ENCODE data around the gene ARHGEF19.
"Not testable (repeated sequence)": the region's sequence is repeated elsewhere in the genome, so short reads cannot be mapped to it uniquely, and the experiment has no call there.

ARHGEF19 gene

GRCh38 chr1:16202281-16203210, 9.9 kb downstream of the ARHGEF19 start:
- DNase-seq, result no peak

- no peak for DNase-seq
Observed at GRCh38 chr1:16199700-16200099, 12.8 kb downstream of the ARHGEF19 start.

- no peak for DNase-seq
Observed at GRCh38 chr1:16199157-16199501, 13.3 kb downstream of the ARHGEF19 start.

- no peak for DNase-seq
Observed at GRCh38 chr1:16198444-16199156, 13.9 kb downstream of the ARHGEF19 start.

- DNase-seq, result no peak
Observed at GRCh38 chr1:16196874-16197273, 15.6 kb downstream of the ARHGEF19 start.

- DNase-seq, result not testable (repeated sequence)
Observed at GRCh38 chr1:16196139-16196538, 16.3 kb downstream of the ARHGEF19 start.

- DNase-seq, result no peak
Observed at GRCh38 chr1:16195518-16195905, 16.9 kb downstream of the ARHGEF19 start.

GRCh38 chr1:16191916-16192546, 20.4 kb downstream of the ARHGEF19 start:
- DNase-seq, result no peak

- DNase-seq, result no peak
Observed at GRCh38 chr1:16191309-16191708, 21.1 kb downstream of the ARHGEF19 start.

- DNase-seq, result no peak
Observed at GRCh38 chr1:16189921-16190621, 22.4 kb downstream of the ARHGEF19 start.

- no peak for DNase-seq
Observed at GRCh38 chr1:16189003-16189402, 23.4 kb downstream of the ARHGEF19 start.

GRCh38 chr1:16187748-16188401, 24.6 kb downstream of the ARHGEF19 start:
- DNase-seq, result peak; percentile 79

GRCh38 chr1:16186655-16187235, 25.7 kb downstream of the ARHGEF19 start:
- DNase-seq, result no peak

GRCh38 chr1:16184557-16185303, 27.7 kb downstream of the ARHGEF19 start:
- no peak for DNase-seq

GRCh38 chr1:16183765-16184556, 28.5 kb downstream of the ARHGEF19 start:
- no peak for DNase-seq

- DNase-seq, result no peak
Observed at GRCh38 chr1:16183179-16183578, 29.3 kb downstream of the ARHGEF19 start.

GRCh38 chr1:16181887-16182719, 30.3 kb downstream of the ARHGEF19 start:
- DNase-seq, result no peak

GRCh38 chr1:16180291-16180824, 32.1 kb downstream of the ARHGEF19 start:
- no peak for DNase-seq

Measured in CD4-positive, alpha-beta T cell treated with Interleukin-17A for 1 hour (primary cell).